Bronchial epithelial cell (primary cell): Measurements from ENCODE around the gene OXA1L. TPM values are rescaled to one million over a fixed set of nuclear protein-coding genes. Genes with fewer than 3 reads are reported as not detected.
"Not testable (repeated sequence)": the region's sequence is repeated elsewhere in the genome, so short reads cannot be mapped to it uniquely, and the experiment has no call there.

Experiments used
- DNase-seq: peaks from one replicate; pipeline ENCODE4 v3.0.0-alpha.2; 2010; ENCODE audit warnings: low read depth
- FAIRE-seq: peaks from 2 replicates; lab custom pipeline; 2011; peaks lifted over from hg19 to GRCh38; lab: Jason Lieb, UNC
- H3K27me3 ChIP-seq: 2 replicates; pipeline ENCODE4 v1.5.1; 2011; ENCODE audit warnings: low read length; ENCODE audit not compliant: control insufficient read depth, insufficient read depth
- H3K36me3 ChIP-seq: 2 replicates; pipeline ENCODE4 v1.5.1; 2011; ENCODE audit warnings: low read length; ENCODE audit not compliant: control insufficient read depth, insufficient read depth
- H3K4me3 ChIP-seq: 2 replicates; pipeline ENCODE4 v1.5.1; 2011; ENCODE audit warnings: mild to moderate bottlenecking, low read depth, low read length, control low read depth
- CTCF ChIP-seq: IDR thresholded peaks from 2 replicates; pipeline ENCODE4 v1.5.1; 2011; ENCODE audit warnings: mild to moderate bottlenecking, moderate library complexity, low read length, control low read depth, inconsistent platforms; ENCODE audit not compliant: insufficient read depth, severe bottlenecking
- total RNA-seq: library from RNA; depleted of rRNA; stranded (reverse); fragments of >200 nt; gene quantifications from 2 replicates; pipeline ENCODE4 v1.2.1, GENCODE V29; 2014

Gene OXA1L
- total RNA-seq, 1 donor from 2014 or later: 29.2 TPM

GRCh38 chr14:22792158-22792557 is 25.7 kb downstream of the OXA1L start:
- no peak overlapping the region for H3K4me3 ChIP-seq
- no peaks in the 10 kb centered on the region for H3K36me3 ChIP-seq
- H3K27me3 ChIP-seq: no peaks in the 10 kb centered on the region
- no peak for FAIRE-seq
- TF ChIP-seq CTCF: no peak
- no peak for DNase-seq

GRCh38 chr14:22793550-22793949 is 27.1 kb downstream of the OXA1L start:
- not testable (repeated sequence) for FAIRE-seq, DNase-seq, H3K27me3 ChIP-seq, H3K36me3 ChIP-seq, H3K4me3 ChIP-seq

- Histone ChIP-seq H3K4me3 (no peak overlapping the region), H3K27me3 (no peaks in the 10 kb centered on the region), H3K36me3 (no peaks in the 10 kb centered on the region)
- no peak for TF ChIP-seq CTCF
- no peak for DNase-seq
- FAIRE-seq: no peak
Observed at GRCh38 chr14:22793976-22794375, 27.5 kb downstream of the OXA1L start.

GRCh38 chr14:22794551-22794951 is 28.1 kb downstream of the OXA1L start:
- FAIRE-seq: no peak
- H3K36me3 ChIP-seq: no peaks in the 10 kb centered on the region
- H3K4me3 ChIP-seq: no peak overlapping the region
- TF ChIP-seq CTCF: no peak
- H3K27me3 ChIP-seq: no peaks in the 10 kb centered on the region
- no peak for DNase-seq

- FAIRE-seq (no peak), DNase-seq (peak; percentile 28)
- TF ChIP-seq CTCF: no peak
- no peak overlapping the region for H3K4me3 ChIP-seq
- no peaks in the 10 kb centered on the region for H3K27me3 ChIP-seq
- no peaks in the 10 kb centered on the region for H3K36me3 ChIP-seq
Observed at GRCh38 chr14:22796087-22796707, 29.7 kb downstream of the OXA1L start.

GRCh38 chr14:22797017-22797917 is 30.8 kb downstream of the OXA1L start:
- Histone ChIP-seq H3K4me3 (no peak overlapping the region), H3K36me3 (no peaks in the 10 kb centered on the region), H3K27me3 (no peaks in the 10 kb centered on the region)
- DNase-seq (no peak), FAIRE-seq (no peak)
- no peak for TF ChIP-seq CTCF
